GM12878 (cell line): Measurements from ENCODE around the gene TMPRSS3.

Experiments used
- ASH2L ChIP-seq: fragments of 300-600, 200-600 bp; sonication (generic); IDR thresholded peaks from 2 replicates; pipeline ENCODE4 v1.6.1; 2017; ENCODE audit warnings: low read depth, mild to moderate bottlenecking, borderline replicate concordance
- CBX3 ChIP-seq: fragments of 200-600 bp; sonication (generic); IDR thresholded peaks from 2 replicates; pipeline ENCODE4 v1.6.1; 2016; ENCODE audit warnings: low read depth, borderline replicate concordance
- EED ChIP-seq: sonication (generic); IDR thresholded peaks from 2 replicates; pipeline ENCODE4 v1.6.1; 2016; ENCODE audit warnings: antibody characterized with exemption, low read depth
- EZH2 ChIP-seq: IDR thresholded peaks from 2 replicates; pipeline ENCODE4 v1.6.1; 2012; ENCODE audit warnings: low read depth, mild to moderate bottlenecking, control low read depth, inconsistent platforms, low read length, borderline replicate concordance; ENCODE audit not compliant: control insufficient read depth
- PKNOX1 ChIP-seq: fragments of 450-650 bp; IDR thresholded peaks from 2 replicates; pipeline ENCODE4 v1.6.1; 2016; ENCODE audit warnings: mild to moderate bottlenecking
- POLR2A ChIP-seq: IDR thresholded peaks from 2 replicates; pipeline ENCODE4 v1.6.1; 2011; ENCODE audit warnings: low read depth, mild to moderate bottlenecking, low read length
- POLR2AphosphoS5 ChIP-seq: IDR thresholded peaks from 2 replicates; pipeline ENCODE4 v1.6.1; 2011; ENCODE audit warnings: mild to moderate bottlenecking, low read length, inconsistent platforms
- RFX5 ChIP-seq: IDR thresholded peaks from 2 replicates; pipeline ENCODE4 v1.6.1; 2011; ENCODE audit warnings: low read depth, low read length, improper control_type of control experiment
- SMC3 ChIP-seq: IDR thresholded peaks from 2 replicates; pipeline ENCODE4 v1.6.1; 2011; ENCODE audit warnings: low read length, improper control_type of control experiment, borderline replicate concordance
- TAF1 ChIP-seq: IDR thresholded peaks from 2 replicates; pipeline ENCODE4 v1.6.1; 2011; ENCODE audit warnings: mild to moderate bottlenecking, low read depth, low read length, borderline replicate concordance
- TF ChIP-seq, protein P1 (sequence below), 3 experiments: IDR thresholded peaks in 2 of 3; conservative IDR thresholded peaks in 1 of 3; 2 replicates each; pipeline ENCODE4 v1.5.1; 2011; ENCODE audit warnings: low read depth in 3 of 3, low read length in 3 of 3, mild to moderate bottlenecking in 3 of 3, control low read depth in 2 of 3, moderate library complexity in 2 of 3, inconsistent platforms in 1 of 3, mixed read lengths in 1 of 3; ENCODE audit not compliant: control insufficient read depth in 2 of 3, insufficient read depth in 1 of 3; ENCODE audit errors: extremely low read depth in 1 of 3

GRCh38 chr21:42387843-42388340 lies 8.0 kb downstream of the TMPRSS3 start:
- no peak for TF ChIP-seq RFX5
- no peak for TF ChIP-seq EZH2
- TF ChIP-seq CBX3: no peak
- TF ChIP-seq, protein P1, sequence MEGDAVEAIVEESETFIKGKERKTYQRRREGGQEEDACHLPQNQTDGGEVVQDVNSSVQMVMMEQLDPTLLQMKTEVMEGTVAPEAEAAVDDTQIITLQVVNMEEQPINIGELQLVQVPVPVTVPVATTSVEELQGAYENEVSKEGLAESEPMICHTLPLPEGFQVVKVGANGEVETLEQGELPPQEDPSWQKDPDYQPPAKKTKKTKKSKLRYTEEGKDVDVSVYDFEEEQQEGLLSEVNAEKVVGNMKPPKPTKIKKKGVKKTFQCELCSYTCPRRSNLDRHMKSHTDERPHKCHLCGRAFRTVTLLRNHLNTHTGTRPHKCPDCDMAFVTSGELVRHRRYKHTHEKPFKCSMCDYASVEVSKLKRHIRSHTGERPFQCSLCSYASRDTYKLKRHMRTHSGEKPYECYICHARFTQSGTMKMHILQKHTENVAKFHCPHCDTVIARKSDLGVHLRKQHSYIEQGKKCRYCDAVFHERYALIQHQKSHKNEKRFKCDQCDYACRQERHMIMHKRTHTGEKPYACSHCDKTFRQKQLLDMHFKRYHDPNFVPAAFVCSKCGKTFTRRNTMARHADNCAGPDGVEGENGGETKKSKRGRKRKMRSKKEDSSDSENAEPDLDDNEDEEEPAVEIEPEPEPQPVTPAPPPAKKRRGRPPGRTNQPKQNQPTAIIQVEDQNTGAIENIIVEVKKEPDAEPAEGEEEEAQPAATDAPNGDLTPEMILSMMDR (IDR thresholded peaks at IDR 0.05 in 2 of 3, conservative IDR thresholded peaks at IDR 0.05 in 1 of 3; ENCODE audit: control insufficient read depth in 2 of 3, extremely low read depth in 1 of 3, insufficient read depth in 1 of 3, low read depth in 3 of 3, low read length in 3 of 3): no peak
- TF ChIP-seq PKNOX1: no peak
- no peak for TF ChIP-seq EED
- TF ChIP-seq ASH2L: no peak
- TF ChIP-seq POLR2AphosphoS5: no peak
- no peak for TF ChIP-seq TAF1
- TF ChIP-seq SMC3: no peak
- TF ChIP-seq POLR2A: no peak
